Activated naive CD4-positive, alpha-beta T cell treated with anti-CD3 and anti-CD28 coated beads, Interleukin-2, amount 10 ng/mL, durations not matched to agents 7 days and 5 days (primary cell): Measurements from ENCODE around the gene PWWP2B.

Experiments used
- CTCF ChIA-PET: fragments of 350-600 bp; sonication (Branson Sonifier 250); formaldehyde crosslinking; loops from one replicate; lab custom pipeline; 2021; ENCODE audit warnings: antibody characterized with exemption; lab: Charles Lee
- DNase-seq: peaks from one replicate; pipeline ENCODE4 v3.0.0-alpha.2; 2020
- H3K27ac Mint-ChIP-seq: one replicate; pipeline ENCODE4 v1.8.0; 2021; ENCODE audit warnings: mild to moderate bottlenecking, moderate library complexity, mixed read lengths
- H3K27me3 Mint-ChIP-seq: one replicate; pipeline ENCODE4 v1.8.0; 2021; ENCODE audit warnings: mild to moderate bottlenecking, mixed read lengths
- H3K36me3 Mint-ChIP-seq: one replicate; pipeline ENCODE4 v1.8.0; 2021; ENCODE audit warnings: mixed read lengths
- H3K4me1 Mint-ChIP-seq: one replicate; pipeline ENCODE4 v1.8.0; 2021; ENCODE audit warnings: mixed read lengths
- H3K4me3 Mint-ChIP-seq: one replicate; pipeline ENCODE4 v1.8.0; 2021; ENCODE audit warnings: mild to moderate bottlenecking, moderate library complexity, mixed read lengths
- H3K9me3 Mint-ChIP-seq: one replicate; pipeline ENCODE4 v1.8.0; 2021; ENCODE audit warnings: mixed read lengths

PWWP2B gene

DNA sequence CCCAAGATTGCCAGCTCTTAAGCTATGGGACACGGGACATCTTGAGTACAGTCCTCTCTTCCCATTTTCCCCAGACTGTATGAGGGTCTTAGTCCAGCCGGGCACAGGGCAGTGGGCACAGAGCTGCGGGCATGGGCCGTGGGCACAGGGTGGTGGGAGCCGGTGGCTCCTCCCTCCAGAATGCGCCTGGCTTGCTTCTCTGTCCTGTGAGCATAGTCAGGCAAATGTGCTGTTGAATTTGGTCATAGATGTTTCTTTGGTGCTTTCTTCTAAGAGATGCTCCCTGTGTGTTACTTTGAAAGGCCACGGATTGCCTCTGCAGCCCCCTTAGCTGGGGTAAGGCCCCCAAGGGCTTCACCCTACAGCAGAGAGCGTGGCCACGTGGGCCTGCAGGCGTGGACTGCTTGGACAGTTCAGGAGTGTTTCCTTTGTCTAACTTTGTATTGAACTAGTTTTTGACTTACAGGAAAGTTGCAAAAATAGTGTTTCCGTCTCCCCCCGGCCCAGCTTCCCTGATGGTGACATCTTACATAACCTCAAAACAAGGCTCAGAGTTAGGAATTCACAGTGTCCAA is 40.3 kb upstream of the PWWP2B start:
- H3K4me3 Mint-ChIP-seq = no peak overlapping the region
- no peaks in the 10 kb centered on the region for H3K4me1 Mint-ChIP-seq
- H3K27me3 Mint-ChIP-seq = no peaks in the 10 kb centered on the region
- no peak for DNase-seq
- no peak overlapping the region for H3K27ac Mint-ChIP-seq
- CTCF ChIA-PET = interaction anchor here (0.7 to 1.2 kb wide), 2 partner anchors 9 to 137 kb away, joined by 3 to 4 read pairs; no protein-coding TSS in a partner anchor
- no peaks in the 10 kb centered on the region for H3K9me3 Mint-ChIP-seq
- H3K36me3 Mint-ChIP-seq = no peaks in the 10 kb centered on the region

GRCh38 chr10:132357286-132358058 is 39.5 kb upstream of the PWWP2B start:
- Mint-ChIP-seq H3K36me3 (no peaks in the 10 kb centered on the region), H3K4me3 (no peak overlapping the region), H3K27ac (no peak overlapping the region), H3K27me3 (no peaks in the 10 kb centered on the region), H3K4me1 (no peaks in the 10 kb centered on the region), H3K9me3 (no peaks in the 10 kb centered on the region)
- DNase-seq = no peak
- CTCF ChIA-PET = no interaction called here

DNA sequence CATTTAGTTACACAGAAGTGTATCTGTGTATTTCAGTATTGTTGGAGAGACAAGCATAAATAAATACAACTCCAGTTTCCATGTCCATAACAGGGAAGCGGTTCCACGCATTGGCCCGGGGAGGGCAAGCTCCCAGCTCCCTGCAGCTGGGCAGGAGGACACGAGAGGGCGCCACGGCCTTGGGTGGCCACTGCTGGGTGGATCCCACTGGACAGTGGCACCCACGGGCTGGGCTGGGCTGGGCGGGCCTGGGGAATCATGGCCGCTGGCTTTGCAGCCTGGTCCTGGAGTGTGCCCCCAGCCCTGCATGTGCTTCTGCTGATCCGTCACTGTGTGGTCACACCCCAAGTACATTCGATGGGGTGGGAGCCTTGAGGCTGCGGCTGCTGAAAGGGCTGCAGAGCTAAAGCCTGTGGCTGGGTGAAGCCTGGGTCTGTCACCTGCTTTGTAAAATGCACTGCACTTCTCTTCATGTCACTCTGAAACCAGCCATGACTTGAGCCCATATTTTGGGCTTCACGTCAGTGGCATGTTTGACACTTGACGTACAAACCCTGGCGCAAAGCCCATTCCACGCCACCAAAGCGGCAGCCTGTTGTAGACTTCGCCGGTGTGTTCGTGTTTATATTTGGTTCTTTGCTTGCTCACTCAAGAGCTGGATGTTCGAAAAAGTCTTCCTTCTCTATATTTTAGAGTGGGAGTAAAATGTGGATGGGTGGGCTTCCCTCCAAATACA is 37.5 kb upstream of the PWWP2B start:
- H3K9me3 Mint-ChIP-seq = no peaks in the 10 kb centered on the region
- no peak for DNase-seq
- H3K27me3 Mint-ChIP-seq = no peaks in the 10 kb centered on the region
- H3K4me3 Mint-ChIP-seq = no peak overlapping the region
- no peaks in the 10 kb centered on the region for H3K36me3 Mint-ChIP-seq
- CTCF ChIA-PET = interaction anchor here (1.3 to 1.4 kb wide), 2 partner anchors 24 to 334 kb away, joined by 3 to 4 read pairs; no protein-coding TSS in a partner anchor
- no peaks in the 10 kb centered on the region for H3K4me1 Mint-ChIP-seq
- no peak overlapping the region for H3K27ac Mint-ChIP-seq

- Mint-ChIP-seq H3K4me3 (no peak overlapping the region), H3K9me3 (no peaks in the 10 kb centered on the region), H3K4me1 (no peaks in the 10 kb centered on the region), H3K27ac (no peak overlapping the region), H3K36me3 (no peaks in the 10 kb centered on the region), H3K27me3 (no peaks in the 10 kb centered on the region)
- DNase-seq = peak; percentile 47
- CTCF ChIA-PET = interaction anchor here (0.6 to 2.2 kb wide), 5 partner anchors 11 to 333 kb away, joined by 3 to 5 read pairs (median 4); no protein-coding TSS in a partner anchor
Observed at GRCh38 chr10:132360766-132361447, 36.1 kb upstream of the PWWP2B start.

- H3K9me3 Mint-ChIP-seq = no peaks in the 10 kb centered on the region
- H3K4me1 Mint-ChIP-seq = no peaks in the 10 kb centered on the region
- CTCF ChIA-PET = interaction anchor here (0.6 to 2.2 kb wide), 3 partner anchors 12 to 85 kb away, joined by 3 to 5 read pairs (median 4); no protein-coding TSS in a partner anchor
- no peak overlapping the region for H3K4me3 Mint-ChIP-seq
- H3K27ac Mint-ChIP-seq = no peak overlapping the region
- DNase-seq = no peak
- no peaks in the 10 kb centered on the region for H3K27me3 Mint-ChIP-seq
- no peaks in the 10 kb centered on the region for H3K36me3 Mint-ChIP-seq
Observed at GRCh38 chr10:132361581-132362101, 35.4 kb upstream of the PWWP2B start.

DNA sequence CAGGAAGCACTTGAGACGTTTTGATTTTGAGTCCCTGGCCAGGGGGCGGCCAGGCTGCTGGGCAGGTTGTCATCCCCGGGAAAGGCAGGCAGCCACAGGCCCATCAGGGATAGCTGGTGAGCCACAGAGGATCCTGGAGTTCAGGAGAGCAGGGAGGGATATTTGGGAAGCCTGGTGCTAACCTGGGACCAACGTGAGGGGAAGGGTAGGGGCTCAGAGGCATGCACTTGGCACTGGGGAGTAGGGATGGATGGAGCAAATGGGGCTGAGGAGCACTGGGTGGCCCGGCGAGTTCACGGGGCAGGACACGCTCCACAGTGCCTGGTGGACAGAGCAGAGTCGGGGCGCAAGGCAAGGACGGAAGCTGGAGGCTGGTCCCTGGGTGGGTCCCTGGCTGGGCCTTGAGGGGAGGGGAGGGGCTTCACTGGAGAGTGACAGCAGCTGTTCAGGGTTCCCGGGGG is 34.8 kb upstream of the PWWP2B start:
- CTCF ChIA-PET = interaction anchor here (2.2 kb wide), 1 partner anchor 85 kb away, joined by 5 read pairs; no protein-coding TSS in a partner anchor
- Mint-ChIP-seq H3K9me3 (no peaks in the 10 kb centered on the region), H3K36me3 (no peaks in the 10 kb centered on the region), H3K27me3 (no peaks in the 10 kb centered on the region), H3K4me3 (no peak overlapping the region), H3K27ac (no peak overlapping the region), H3K4me1 (no peaks in the 10 kb centered on the region)
- no peak for DNase-seq

GRCh38 chr10:132363376-132363775 is 33.6 kb upstream of the PWWP2B start:
- CTCF ChIA-PET = interaction anchor here (2.2 kb wide), 1 partner anchor 84 kb away, joined by 5 read pairs; no protein-coding TSS in a partner anchor
- Mint-ChIP-seq H3K9me3 (no peaks in the 10 kb centered on the region), H3K4me3 (no peak overlapping the region), H3K27ac (no peak overlapping the region), H3K27me3 (no peaks in the 10 kb centered on the region), H3K4me1 (no peaks in the 10 kb centered on the region), H3K36me3 (no peaks in the 10 kb centered on the region)
- no peak for DNase-seq

DNA sequence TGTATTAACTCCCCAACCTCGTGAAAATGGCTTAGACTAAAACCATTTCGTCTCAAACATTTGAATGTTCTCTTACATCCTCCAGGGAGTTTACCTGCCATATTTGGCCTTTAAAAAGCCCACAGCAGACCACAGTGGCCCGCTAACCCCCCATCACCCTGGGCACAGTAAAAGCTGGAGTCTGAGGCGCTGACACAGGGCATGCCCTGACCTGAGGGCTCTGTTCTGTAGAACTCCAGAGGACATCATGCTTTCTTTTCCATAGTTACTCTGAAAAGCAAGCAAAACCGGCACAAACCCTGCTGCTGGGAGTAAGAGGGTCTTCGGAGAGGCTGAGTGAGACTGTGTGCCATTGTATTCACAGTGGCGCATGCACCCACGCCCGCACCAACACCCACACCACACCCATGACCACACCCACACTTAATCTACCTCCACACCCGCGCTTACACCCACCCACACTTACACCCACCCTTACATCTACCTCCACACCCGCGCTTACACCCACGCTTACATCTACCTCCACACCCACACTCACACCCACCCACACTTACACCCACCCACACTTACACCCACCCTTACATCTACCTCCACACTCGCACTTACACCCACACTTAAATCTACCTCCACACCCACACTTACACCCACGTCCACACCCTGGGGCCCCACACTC is 32.9 kb upstream of the PWWP2B start:
- CTCF ChIA-PET = no interaction called here
- Mint-ChIP-seq H3K9me3 (no peaks in the 10 kb centered on the region), H3K36me3 (no peaks in the 10 kb centered on the region), H3K4me3 (no peak overlapping the region), H3K27me3 (peaks cover under 1% of the 10 kb centered on the region), H3K4me1 (no peaks in the 10 kb centered on the region), H3K27ac (no peak overlapping the region)
- no peak for DNase-seq

- no peaks in the 10 kb centered on the region for H3K4me1 Mint-ChIP-seq
- H3K27me3 Mint-ChIP-seq = peaks cover 5% of the 10 kb centered on the region
- no peak for DNase-seq
- no peak overlapping the region for H3K4me3 Mint-ChIP-seq
- no peaks in the 10 kb centered on the region for H3K36me3 Mint-ChIP-seq
- CTCF ChIA-PET = no interaction called here
- H3K9me3 Mint-ChIP-seq = no peaks in the 10 kb centered on the region
- no peak overlapping the region for H3K27ac Mint-ChIP-seq
Observed at GRCh38 chr10:132364594-132364970, 32.4 kb upstream of the PWWP2B start.

DNA sequence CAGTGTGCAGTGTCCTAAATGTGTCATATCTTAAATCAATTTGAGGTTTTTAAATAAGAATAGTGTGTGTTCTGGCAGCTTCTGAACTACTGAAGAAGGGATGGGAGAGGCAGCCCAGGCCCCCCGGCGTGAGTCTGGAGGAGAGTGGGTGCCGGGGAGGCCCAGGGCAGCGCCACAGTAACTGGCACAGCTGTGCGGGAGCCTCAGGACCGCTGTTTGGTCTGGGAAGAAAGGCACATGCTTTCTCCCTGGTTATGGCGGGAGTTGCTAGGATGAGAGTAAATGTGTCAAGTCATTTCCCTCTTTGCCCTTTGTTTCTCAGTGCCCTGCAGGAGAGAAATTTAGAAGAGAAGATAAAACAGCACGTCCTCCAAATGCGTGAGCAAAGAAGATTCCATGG is 31.9 kb upstream of the PWWP2B start:
- Mint-ChIP-seq H3K4me1 (no peaks in the 10 kb centered on the region), H3K27ac (no peak overlapping the region), H3K27me3 (peaks cover 9% of the 10 kb centered on the region), H3K36me3 (no peaks in the 10 kb centered on the region), H3K4me3 (no peak overlapping the region), H3K9me3 (no peaks in the 10 kb centered on the region)
- no peak for DNase-seq
- CTCF ChIA-PET = no interaction called here

DNA sequence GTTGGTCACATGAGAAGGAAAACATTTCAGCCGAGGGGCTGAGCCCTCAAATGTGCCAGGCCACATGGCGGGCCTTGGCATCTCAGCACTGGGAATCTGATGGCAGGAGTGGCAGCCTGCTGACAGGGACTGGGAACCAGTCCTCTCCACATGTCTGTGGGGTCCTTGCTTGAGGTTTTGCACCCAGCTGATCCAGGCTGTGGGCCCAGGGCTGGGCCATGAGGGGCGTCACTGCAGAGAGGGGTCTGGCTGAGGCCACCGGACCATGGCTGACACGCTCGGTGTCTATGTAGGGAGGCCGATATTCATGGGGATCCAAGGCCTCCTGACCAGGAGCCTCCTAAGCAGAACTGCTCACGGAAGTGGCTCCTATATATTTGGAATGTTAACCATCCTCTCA is 31.0 kb upstream of the PWWP2B start:
- H3K4me1 Mint-ChIP-seq = no peaks in the 10 kb centered on the region

GRCh38 chr10:132366499-132366898 is 30.5 kb upstream of the PWWP2B start:
- Mint-ChIP-seq H3K9me3 (no peaks in the 10 kb centered on the region), H3K4me3 (no peak overlapping the region), H3K4me1 (no peaks in the 10 kb centered on the region), H3K36me3 (no peaks in the 10 kb centered on the region), H3K27ac (no peak overlapping the region), H3K27me3 (peaks cover 12% of the 10 kb centered on the region)
- CTCF ChIA-PET = interaction anchor here (1.5 kb wide), 1 partner anchor 86 kb away, joined by 3 read pairs; no protein-coding TSS in a partner anchor
- no peak for DNase-seq

More for the DNA sequence above, 31.0 kb upstream of the PWWP2B start:
- no peaks in the 10 kb centered on the region for H3K36me3 Mint-ChIP-seq
- H3K4me3 Mint-ChIP-seq = no peak overlapping the region
- DNase-seq = no peak
- peaks cover 12% of the 10 kb centered on the region for H3K27me3 Mint-ChIP-seq
- CTCF ChIA-PET = interaction anchor here (1.5 kb wide), 1 partner anchor 86 kb away, joined by 3 read pairs; no protein-coding TSS in a partner anchor
- no peaks in the 10 kb centered on the region for H3K9me3 Mint-ChIP-seq
- H3K27ac Mint-ChIP-seq = no peak overlapping the region

- Mint-ChIP-seq H3K36me3 (no peaks in the 10 kb centered on the region), H3K27me3 (peaks cover 17% of the 10 kb centered on the region), H3K27ac (no peak overlapping the region), H3K9me3 (no peaks in the 10 kb centered on the region), H3K4me1 (peaks cover 5% of the 10 kb centered on the region), H3K4me3 (no peak overlapping the region)
- DNase-seq = no peak
- CTCF ChIA-PET = no interaction called here
Observed at GRCh38 chr10:132368391-132368790, 28.6 kb upstream of the PWWP2B start.
